Mammary epithelial cell (primary cell): Measurements from ENCODE around the gene ENDOV.
"Not testable (repeated sequence)": the region's sequence is repeated elsewhere in the genome, so short reads cannot be mapped to it uniquely, and the experiment has no call there.

Experiments used
- CTCF ChIP-seq, 2 donors: IDR thresholded peaks in 1 of 2; conservative IDR thresholded peaks in 1 of 2; 2 replicates each; pipeline ENCODE4 v1.5.1; 2011 to 2012; ENCODE audit warnings: inconsistent platforms in 2 of 2, low read length in 2 of 2, mild to moderate bottlenecking in 2 of 2, control low read depth in 1 of 2, low read depth in 1 of 2; ENCODE audit not compliant: insufficient read depth in 1 of 2; ENCODE audit errors: extremely low read depth in 1 of 2
- EZH2 ChIP-seq: IDR thresholded peaks from 2 replicates; pipeline ENCODE4 v1.6.1; 2012; ENCODE audit warnings: low read length, inconsistent platforms, borderline replicate concordance

GRCh38 chr17:80402102-80402501 is 12.9 kb upstream of the ENDOV start:
- not testable (repeated sequence) for TF ChIP-seq CTCF (conservative IDR thresholded peaks at IDR 0.05 in 1 of 2, IDR thresholded peaks at IDR 0.05 in 1 of 2; ENCODE audit: extremely low read depth in 1 of 2, insufficient read depth in 1 of 2, low read depth in 1 of 2, low read length in 2 of 2); EZH2
